SK-N-SH (cell line): ENCODE results near the gene NTM. TPM values are rescaled to one million over a fixed set of nuclear protein-coding genes. Genes with fewer than 3 reads are reported as not detected.

Source experiments
- CTCF ChIA-PET: fragments of 300-600, 350-600 bp; formaldehyde crosslinking; extraction: SDS; loops from one replicate; lab custom pipeline; 2021; lab: Yijun Ruan, JAX
- POLR2A ChIA-PET: fragments of 350-600 bp; sonication (Branson Sonifier 250); formaldehyde crosslinking; extraction: SDS; loops from one replicate; lab custom pipeline; 2020; ENCODE audit warnings: antibody characterized with exemption, inconsistent platforms; lab: Yijun Ruan, JAX
- DNase-seq: peaks from one replicate; pipeline ENCODE4 v3.0.0; 2012
- H2AFZ ChIP-seq: fragments of 200-600 bp; sonication (generic); 2 replicates; pipeline ENCODE4 v1.8.1; 2016; ENCODE audit warnings: antibody characterized with exemption, mild to moderate bottlenecking, low read depth
- H3F3A ChIP-seq: fragments of 200-600 bp; sonication (generic); replicated peaks from 2 replicates; pipeline ENCODE3; 2016; ENCODE audit warnings: antibody characterized with exemption, mild to moderate bottlenecking; ENCODE audit not compliant: insufficient read depth
- H3K27ac ChIP-seq, 2 experiments: fragments of 200-500 bp in 1 of 2; fragments of 200-600 bp in 1 of 2; sonication (Bioruptor generic) in 1 of 2; sonication (generic), shearing (Covaris generic) in 1 of 2; 2 replicates each; pipeline versions ENCODE4 v1.5.1 to v1.6.1; 2014 to 2016; ENCODE audit warnings: low read depth in 2 of 2, inconsistent platforms in 1 of 2, low read length in 1 of 2, mild to moderate bottlenecking in 1 of 2, mixed read lengths in 1 of 2
- H3K27me3 ChIP-seq: fragments of 200-600 bp; sonication (generic), shearing (Covaris generic); 2 replicates; pipeline ENCODE4 v1.6.1; 2016; ENCODE audit warnings: mixed run types; ENCODE audit not compliant: insufficient read depth
- H3K36me3 ChIP-seq, 2 experiments: fragments of 200-500 bp in 1 of 2; fragments of 200-600 bp in 1 of 2; sonication (Bioruptor generic) in 1 of 2; sonication (generic) in 1 of 2; replicated peaks in 1 of 2; 2 replicates each; pipeline versions ENCODE3 to v1.5.1; 2014 to 2016; ENCODE audit warnings: low read length in 1 of 2, mild to moderate bottlenecking in 1 of 2; ENCODE audit not compliant: insufficient read depth in 2 of 2, control insufficient read depth in 1 of 2
- H3K4me1 ChIP-seq, 2 experiments: fragments of 200-500 bp in 1 of 2; fragments of 200-600 bp in 1 of 2; sonication (Bioruptor generic) in 1 of 2; sonication (generic), shearing (Covaris generic) in 1 of 2; 2 replicates each; pipeline versions ENCODE4 v1.5.1 to v1.6.1; 2014 to 2016; ENCODE audit warnings: low read depth in 1 of 2, low read length in 1 of 2, mixed run types in 1 of 2; ENCODE audit not compliant: insufficient read depth in 2 of 2, control insufficient read depth in 1 of 2
- H3K4me2 ChIP-seq: fragments of 200-600 bp; sonication (generic), shearing (Covaris generic); 2 replicates; pipeline ENCODE4 v1.6.1; 2017; ENCODE audit warnings: mixed run types
- H3K4me3 ChIP-seq, 2 experiments: fragments of 200-500 bp in 1 of 2; fragments of 200-600 bp in 1 of 2; sonication (Bioruptor generic) in 1 of 2; sonication (generic), shearing (Covaris generic) in 1 of 2; 2 replicates each; pipeline versions ENCODE4 v1.5.1 to v1.8.1; 2014 to 2016; ENCODE audit warnings: low read depth in 2 of 2, inconsistent platforms in 1 of 2, low read length in 1 of 2, mild to moderate bottlenecking in 1 of 2, mixed read lengths in 1 of 2, moderate library complexity in 1 of 2
- H3K79me2 ChIP-seq: fragments of 200-600 bp; sonication (generic); 2 replicates; pipeline ENCODE4 v1.8.1; 2017; ENCODE audit warnings: mild to moderate bottlenecking; ENCODE audit not compliant: insufficient read depth
- H3K9ac ChIP-seq: fragments of 200-600 bp; sonication (generic); 2 replicates; pipeline ENCODE4 v1.6.1; 2017; ENCODE audit warnings: mixed run types
- H3K9me2 ChIP-seq: fragments of 200-600 bp; sonication (generic); 2 replicates; pipeline ENCODE4 v1.6.1; 2017; ENCODE audit warnings: mixed run types
- H3K9me3 ChIP-seq: fragments of 200-600 bp; sonication (generic); 2 replicates; pipeline ENCODE4 v1.6.1; 2017; ENCODE audit warnings: mixed run types, mild to moderate bottlenecking, moderate library complexity
- H4K20me1 ChIP-seq: fragments of 200-600 bp; sonication (generic); 2 replicates; pipeline ENCODE4 v1.6.1; 2017; ENCODE audit warnings: mild to moderate bottlenecking, mixed run types; ENCODE audit not compliant: insufficient read depth
- CTCF ChIP-seq: fragments of 200-600 bp; sonication (generic); IDR thresholded peaks from 2 replicates; pipeline ENCODE4 v1.6.1; 2017; ENCODE audit warnings: antibody characterized with exemption, mild to moderate bottlenecking, moderate library complexity
- ELF1 ChIP-seq: IDR thresholded peaks from 2 replicates; pipeline ENCODE4 v1.4.0; 2012
- EP300 ChIP-seq, 2 experiments: IDR thresholded peaks; 2 replicates each; pipeline versions ENCODE4 v1.4.0 to v1.6.1; 2012; ENCODE audit warnings: borderline replicate concordance in 1 of 2, low read depth in 1 of 2, low read length in 1 of 2
- EZH2phosphoT487 ChIP-seq: fragments of 200-600 bp; sonication (generic); IDR thresholded peaks from 2 replicates; pipeline ENCODE4 v1.6.1; 2017; ENCODE audit warnings: low read depth, mixed run types, mild to moderate bottlenecking, antibody characterized with exemption, moderate library complexity, borderline replicate concordance
- GABPA ChIP-seq: IDR thresholded peaks from 2 replicates; pipeline ENCODE4 v1.4.0; 2012; ENCODE audit warnings: low read depth, mild to moderate bottlenecking
- JUND ChIP-seq: IDR thresholded peaks from 2 replicates; pipeline ENCODE4 v1.4.0; 2012
- MAX ChIP-seq: IDR thresholded peaks from 2 replicates; pipeline ENCODE4 v1.4.0; 2012; ENCODE audit warnings: low read depth
- NRF1 ChIP-seq: IDR thresholded peaks from 2 replicates; pipeline ENCODE4 v1.6.1; 2012; ENCODE audit warnings: low read depth, mild to moderate bottlenecking, low read length
- RCOR1 ChIP-seq: fragments of 150-350 bp; IDR thresholded peaks from 2 replicates; pipeline ENCODE4 v1.6.1; 2017; ENCODE audit warnings: antibody characterized with exemption, low read length
- RFX5 ChIP-seq: IDR thresholded peaks from 2 replicates; pipeline ENCODE4 v1.6.1; 2012; ENCODE audit warnings: mild to moderate bottlenecking, improper control_type of control experiment, low read length
- RXRA ChIP-seq: IDR thresholded peaks from 2 replicates; pipeline ENCODE4 v1.4.0; 2012; ENCODE audit warnings: low read depth, mild to moderate bottlenecking, borderline replicate concordance
- SMC3 ChIP-seq: IDR thresholded peaks from 2 replicates; pipeline ENCODE4 v1.6.1; 2012; ENCODE audit warnings: low read depth, low read length, improper control_type of control experiment
- TCF12 ChIP-seq: IDR thresholded peaks from 2 replicates; pipeline ENCODE4 v1.4.0; 2012
- TEAD4 ChIP-seq: IDR thresholded peaks from 2 replicates; pipeline ENCODE4 v1.4.0; 2012; ENCODE audit warnings: mild to moderate bottlenecking, borderline replicate concordance; ENCODE audit not compliant: insufficient read depth
- USF1 ChIP-seq: IDR thresholded peaks from 2 replicates; pipeline ENCODE4 v1.4.0; 2012; ENCODE audit warnings: low read depth, borderline replicate concordance
- WGBS: methylation state at CpG from one replicate; pipeline ENCODE4 v1.1.6; 2017; ENCODE audit warnings: low lambda C conversion rate; 5-methylcytosine and 5-hydroxymethylcytosine counted together
- polyA plus RNA-seq, 3 experiments: library from polyadenylated mRNA; depleted of rRNA; stranded (reverse); fragments of >200 nt; gene quantifications; 2 replicates each; pipeline ENCODE4 v1.2.3, GENCODE V29; 2012
- TF ChIP-seq, protein P1 (sequence below): fragments of 150-350 bp; IDR thresholded peaks from 2 replicates; pipeline ENCODE4 v1.6.1; 2016; ENCODE audit warnings: mild to moderate bottlenecking, low read depth, low read length
- TF ChIP-seq, protein P2 (sequence below): IDR thresholded peaks from 2 replicates; pipeline ENCODE4 v1.6.1; 2012; ENCODE audit warnings: mild to moderate bottlenecking, low read depth, low read length, moderate library complexity

The NTM gene
- polyA plus RNA-seq, 1 of the 3 experiments (the other 2 are of a cell fraction): 20.0 TPM

DNA sequence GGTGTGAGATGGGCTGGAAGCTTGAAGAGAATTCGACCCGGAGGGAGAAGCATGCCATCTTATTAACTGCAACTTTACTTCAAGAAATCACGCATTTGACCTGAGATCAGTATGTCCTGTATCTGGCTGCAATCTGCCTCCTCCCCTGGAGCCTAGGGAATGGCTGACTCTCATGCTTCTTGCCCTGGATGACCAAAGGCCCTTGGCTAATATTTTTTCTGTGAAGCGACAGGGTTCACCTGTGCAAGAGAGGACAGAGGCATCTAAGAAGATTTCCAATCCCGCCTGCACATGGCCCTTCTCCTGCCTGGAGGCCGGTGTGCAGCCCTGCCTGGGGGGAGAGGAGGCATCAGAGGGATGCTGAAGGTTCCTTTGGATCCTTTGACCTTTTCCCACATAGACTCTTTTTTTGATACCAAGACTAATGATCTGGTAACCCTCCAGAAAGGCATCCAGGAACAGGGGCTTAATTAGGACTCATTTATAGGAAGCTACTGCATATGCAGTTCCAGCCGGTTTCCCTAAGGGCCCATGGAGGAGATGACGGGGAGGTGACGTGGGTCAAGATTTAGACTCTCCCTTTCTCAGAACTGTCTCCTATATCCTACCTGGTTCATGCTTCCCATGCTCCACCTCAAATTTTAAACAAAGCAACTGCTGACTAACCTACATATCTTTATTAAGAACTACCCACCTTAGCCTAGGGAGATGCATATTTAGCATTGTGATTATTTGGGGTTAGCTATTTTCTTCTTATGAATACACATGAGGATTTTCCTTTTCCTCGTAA lies 50.8 kb downstream of the NTM start:
- Histone ChIP-seq H3F3A (no peaks in the 10 kb centered on the region), H3K9me2 (no peaks in the 10 kb centered on the region), H4K20me1 (no peaks in the 10 kb centered on the region), H3K4me2 (no peak overlapping the region), H3K27ac (no peak overlapping the region), H3K79me2 (no peaks in the 10 kb centered on the region), H3K4me1 (no peaks in the 10 kb centered on the region), H3K9me3 (no peaks in the 10 kb centered on the region; the same call in 1 of the 2 replicates), H3K4me3 (no peak overlapping the region), H3K27me3 (no peaks in the 10 kb centered on the region), H3K9ac (no peak overlapping the region), H3K36me3 (no peaks in the 10 kb centered on the region), H2AFZ (no peak overlapping the region)
- no peak for TF ChIP-seq MAX
- no peak for TF ChIP-seq EP300 (IDR thresholded peaks at IDR 0.05; ENCODE audit: borderline replicate concordance in 1 of 2, low read depth in 1 of 2, low read length in 1 of 2)
- TF ChIP-seq RXRA: no peak
- no peak for TF ChIP-seq JUND
- CTCF ChIA-PET: interaction anchor here (1.2 kb wide), 1 partner anchor 253 kb away, joined by 3 read pairs; no protein-coding TSS in a partner anchor
- POLR2A ChIA-PET: no interaction called here
- DNase-seq: no peak
- 36% methylated on average over 9 of the region's 10 CpGs for WGBS

GRCh38 chr11:131422029-131422428 lies 51.6 kb downstream of the NTM start:
- Histone ChIP-seq H3K4me2 (no peak overlapping the region), H3K79me2 (no peaks in the 10 kb centered on the region), H3K27ac (no peak overlapping the region), H2AFZ (no peak overlapping the region), H3K4me3 (no peak overlapping the region), H3K4me1 (no peaks in the 10 kb centered on the region), H3K9me2 (no peaks in the 10 kb centered on the region), H4K20me1 (no peaks in the 10 kb centered on the region), H3K9ac (no peak overlapping the region), H3K9me3 (no peaks in the 10 kb centered on the region; the same call in 1 of the 2 replicates), H3K36me3 (no peaks in the 10 kb centered on the region), H3F3A (no peaks in the 10 kb centered on the region), H3K27me3 (no peaks in the 10 kb centered on the region)
- CTCF ChIA-PET: no interaction called here
- 45% methylated on average over 3 of the region's 3 CpGs for WGBS
- POLR2A ChIA-PET: no interaction called here
- no peak for DNase-seq
- no peak for TF ChIP-seq TCF12
- no peak for TF ChIP-seq CTCF
- TF ChIP-seq, protein P1, sequence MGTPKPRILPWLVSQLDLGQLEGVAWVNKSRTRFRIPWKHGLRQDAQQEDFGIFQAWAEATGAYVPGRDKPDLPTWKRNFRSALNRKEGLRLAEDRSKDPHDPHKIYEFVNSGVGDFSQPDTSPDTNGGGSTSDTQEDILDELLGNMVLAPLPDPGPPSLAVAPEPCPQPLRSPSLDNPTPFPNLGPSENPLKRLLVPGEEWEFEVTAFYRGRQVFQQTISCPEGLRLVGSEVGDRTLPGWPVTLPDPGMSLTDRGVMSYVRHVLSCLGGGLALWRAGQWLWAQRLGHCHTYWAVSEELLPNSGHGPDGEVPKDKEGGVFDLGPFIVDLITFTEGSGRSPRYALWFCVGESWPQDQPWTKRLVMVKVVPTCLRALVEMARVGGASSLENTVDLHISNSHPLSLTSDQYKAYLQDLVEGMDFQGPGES: no peak
- TF ChIP-seq SMC3: no peak
- TF ChIP-seq USF1: no peak
- no peak for TF ChIP-seq RFX5
- TF ChIP-seq, protein P2, sequence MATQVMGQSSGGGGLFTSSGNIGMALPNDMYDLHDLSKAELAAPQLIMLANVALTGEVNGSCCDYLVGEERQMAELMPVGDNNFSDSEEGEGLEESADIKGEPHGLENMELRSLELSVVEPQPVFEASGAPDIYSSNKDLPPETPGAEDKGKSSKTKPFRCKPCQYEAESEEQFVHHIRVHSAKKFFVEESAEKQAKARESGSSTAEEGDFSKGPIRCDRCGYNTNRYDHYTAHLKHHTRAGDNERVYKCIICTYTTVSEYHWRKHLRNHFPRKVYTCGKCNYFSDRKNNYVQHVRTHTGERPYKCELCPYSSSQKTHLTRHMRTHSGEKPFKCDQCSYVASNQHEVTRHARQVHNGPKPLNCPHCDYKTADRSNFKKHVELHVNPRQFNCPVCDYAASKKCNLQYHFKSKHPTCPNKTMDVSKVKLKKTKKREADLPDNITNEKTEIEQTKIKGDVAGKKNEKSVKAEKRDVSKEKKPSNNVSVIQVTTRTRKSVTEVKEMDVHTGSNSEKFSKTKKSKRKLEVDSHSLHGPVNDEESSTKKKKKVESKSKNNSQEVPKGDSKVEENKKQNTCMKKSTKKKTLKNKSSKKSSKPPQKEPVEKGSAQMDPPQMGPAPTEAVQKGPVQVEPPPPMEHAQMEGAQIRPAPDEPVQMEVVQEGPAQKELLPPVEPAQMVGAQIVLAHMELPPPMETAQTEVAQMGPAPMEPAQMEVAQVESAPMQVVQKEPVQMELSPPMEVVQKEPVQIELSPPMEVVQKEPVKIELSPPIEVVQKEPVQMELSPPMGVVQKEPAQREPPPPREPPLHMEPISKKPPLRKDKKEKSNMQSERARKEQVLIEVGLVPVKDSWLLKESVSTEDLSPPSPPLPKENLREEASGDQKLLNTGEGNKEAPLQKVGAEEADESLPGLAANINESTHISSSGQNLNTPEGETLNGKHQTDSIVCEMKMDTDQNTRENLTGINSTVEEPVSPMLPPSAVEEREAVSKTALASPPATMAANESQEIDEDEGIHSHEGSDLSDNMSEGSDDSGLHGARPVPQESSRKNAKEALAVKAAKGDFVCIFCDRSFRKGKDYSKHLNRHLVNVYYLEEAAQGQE: no peak
- TF ChIP-seq MAX: no peak
- TF ChIP-seq NRF1: no peak
- no peak for TF ChIP-seq GABPA
- no peak for TF ChIP-seq ELF1
- no peak for TF ChIP-seq EZH2phosphoT487
- no peak for TF ChIP-seq TEAD4
- no peak for TF ChIP-seq RCOR1
